Measurements from ENCODE around the gene TXNRD2.

DNA sequence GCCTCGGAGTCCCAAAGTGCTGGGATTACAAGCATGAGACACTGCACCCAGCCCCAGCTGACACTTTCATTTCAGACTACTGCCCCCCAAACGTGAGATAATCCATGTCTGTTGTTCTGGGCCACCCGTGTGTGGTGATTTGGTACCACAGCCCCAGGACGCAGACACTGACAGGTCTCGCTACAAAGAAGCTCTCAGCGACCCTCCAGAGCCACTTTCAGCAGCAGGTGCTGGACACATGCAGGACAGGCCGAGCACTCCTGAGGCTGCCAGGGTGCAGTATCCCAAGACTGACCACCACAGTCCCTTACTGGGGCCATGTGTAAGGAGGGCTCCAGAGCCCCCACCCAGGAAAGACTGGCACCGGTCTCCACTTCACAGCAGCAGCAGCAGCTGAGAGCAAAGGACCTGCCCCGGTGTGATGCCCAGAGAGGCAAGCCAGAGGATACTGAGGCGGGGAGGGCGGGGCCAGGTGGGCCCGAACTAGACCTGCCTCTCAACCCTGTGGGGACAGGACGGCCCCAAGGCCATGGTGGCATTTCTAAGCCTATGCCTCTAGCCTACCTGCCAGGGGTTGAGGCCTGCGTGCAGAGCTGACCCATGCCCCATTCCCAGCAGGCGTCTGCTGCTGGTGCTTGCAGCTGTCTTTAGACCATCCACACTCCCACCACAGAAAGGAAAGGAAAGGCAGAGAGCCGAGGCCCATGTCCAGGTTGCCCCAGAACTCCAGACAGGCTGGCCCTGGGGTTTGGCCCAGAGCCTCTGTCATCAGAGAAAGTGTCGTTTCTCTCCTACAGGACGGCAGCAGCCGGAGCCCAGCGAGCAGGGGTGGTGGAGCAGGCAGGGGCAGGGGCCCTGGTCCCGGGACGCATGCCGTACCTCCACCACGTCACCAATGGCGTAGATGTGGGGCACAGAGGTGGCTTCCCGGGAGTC is 58.9 kb downstream of the TXNRD2 start:
- no peak for TF ChIP-seq CTCF (IDR thresholded peaks at IDR 0.05; ENCODE audit: borderline replicate concordance, extremely low read depth, low read length, poor library complexity, severe bottlenecking)
- no peak for TF ChIP-seq EZH2 (IDR thresholded peaks at IDR 0.05; ENCODE audit: borderline replicate concordance, low read depth, low read length, severe bottlenecking)
